AG04450 (cell line): Measurements from ENCODE around the gene DPYSL4. TPM values are rescaled to one million over a fixed set of nuclear protein-coding genes. Genes with fewer than 3 reads are reported as not detected.

Experiments used
- CTCF ChIA-PET: fragments of 300-600, 350-600 bp; formaldehyde crosslinking; extraction: SDS; loops from one replicate; lab custom pipeline; 2022; ENCODE audit warnings: antibody characterized with exemption, inconsistent platforms; lab: Charles Lee
- POLR2A ChIA-PET: fragments of 350-600 bp; formaldehyde crosslinking; extraction: SDS; loops from one replicate; lab custom pipeline; 2021; ENCODE audit warnings: antibody characterized with exemption, inconsistent platforms; lab: Yijun Ruan, JAX
- DNase-seq: peaks from one replicate; pipeline ENCODE4 v3.0.0-alpha.2; 2011; ENCODE audit warnings: low read depth, low spot score
- H3K27ac ChIP-seq: one replicate; pipeline ENCODE4 v1.5.1; 2012; ENCODE audit warnings: low read depth, low read length, control low read depth
- H3K27me3 ChIP-seq: one replicate; pipeline ENCODE4 v1.6.0; 2012; ENCODE audit warnings: low read length; ENCODE audit not compliant: control insufficient read depth, insufficient read depth
- H3K4me3 ChIP-seq: 2 replicates; pipeline ENCODE4 v1.5.1; 2011; ENCODE audit warnings: mild to moderate bottlenecking, low read depth, low read length, control low read depth
- H3K9me3 ChIP-seq: 2 replicates; pipeline ENCODE4 v1.5.1; 2012; ENCODE audit warnings: low read length; ENCODE audit not compliant: control insufficient read depth, insufficient read depth
- CTCF ChIP-seq: IDR thresholded peaks from 2 replicates; pipeline ENCODE4 v1.5.1; 2011; ENCODE audit warnings: low read depth, low read length, control low read depth, inconsistent platforms
- polyA plus RNA-seq: library from polyadenylated mRNA; depleted of rRNA; stranded (reverse); fragments of >200 nt; gene quantifications from 2 replicates; pipeline ENCODE4 v1.2.3, GENCODE V29; 2011

Gene DPYSL4
- polyA plus RNA-seq, 1 experiment: 9.0 TPM

GRCh38 chr10:132139526-132139925 lies 47.2 kb upstream of the DPYSL4 start:
- ChIA-PET CTCF (no interaction called here), POLR2A (no interaction called here)
- no peak for DNase-seq
- Histone ChIP-seq H3K9me3 (peaks cover 6% of the 10 kb centered on the region; the same call in 1 of the 2 replicates), H3K27ac (no peak overlapping the region), H3K27me3 (peaks cover 2% of the 10 kb centered on the region), H3K4me3 (no peak overlapping the region)
- no peak for TF ChIP-seq CTCF

GRCh38 chr10:132140167-132140925 lies 46.4 kb upstream of the DPYSL4 start:
- no peaks in the 10 kb centered on the region; the same call in 1 of the 2 replicates for H3K9me3 ChIP-seq
- TF ChIP-seq CTCF: no peak
- H3K27me3 ChIP-seq: peaks cover 4% of the 10 kb centered on the region
- no peak for DNase-seq
- no peak overlapping the region for H3K4me3 ChIP-seq
- ChIA-PET CTCF (interaction anchor here (0.9 kb wide), 1 partner anchor 255 kb away, joined by 3 read pairs; no protein-coding TSS in a partner anchor), POLR2A (no interaction called here)
- no peak overlapping the region for H3K27ac ChIP-seq

GRCh38 chr10:132141076-132141475 lies 45.7 kb upstream of the DPYSL4 start:
- no peak for DNase-seq
- TF ChIP-seq CTCF: no peak
- Histone ChIP-seq H3K9me3 (no peaks in the 10 kb centered on the region; the same call in 1 of the 2 replicates), H3K27ac (no peak overlapping the region), H3K4me3 (no peak overlapping the region), H3K27me3 (peaks cover 4% of the 10 kb centered on the region)
- CTCF ChIA-PET: interaction anchor here (0.9 to 2.6 kb wide), 2 partner anchors 10 to 255 kb away, joined by 3 to 13 read pairs; no protein-coding TSS in a partner anchor
- POLR2A ChIA-PET: no interaction called here

- no peak for DNase-seq
- H3K9me3 ChIP-seq: no peaks in the 10 kb centered on the region; the same call in 1 of the 2 replicates
- H3K4me3 ChIP-seq: no peak overlapping the region
- peaks cover 4% of the 10 kb centered on the region for H3K27me3 ChIP-seq
- CTCF ChIA-PET: interaction anchor here (0.7 to 2.6 kb wide), 6 partner anchors 11 to 256 kb away, joined by 3 to 16 read pairs (median 6); partner anchors contain the start of gene JAKMIP3
- no peak overlapping the region for H3K27ac ChIP-seq
- TF ChIP-seq CTCF: no peak
- POLR2A ChIA-PET: no interaction called here
These were observed 45.0 kb upstream of the DPYSL4 start for GRCh38 chr10:132141526-132142395.
